GM06990 (cell line): ENCODE measurements around the gene BMPR1B.

ENCODE experiments used
- DNase-seq: peaks from one replicate; pipeline ENCODE4 v3.0.0-alpha.2; 2011; ENCODE audit not compliant: insufficient read length; ENCODE audit errors: extremely low read depth
- H3K27me3 ChIP-seq: replicated peaks from 2 replicates; pipeline ENCODE4 v1.6.0; 2011; ENCODE audit warnings: low read length; ENCODE audit not compliant: control insufficient read depth, insufficient read depth
- H3K36me3 ChIP-seq: 2 replicates; pipeline ENCODE4 v1.5.1; 2011; ENCODE audit warnings: low read length; ENCODE audit not compliant: control insufficient read depth, insufficient read depth
- H3K4me3 ChIP-seq: replicated peaks from 2 replicates; pipeline ENCODE4 v1.5.1; 2011; ENCODE audit warnings: low read depth, mild to moderate bottlenecking, control low read depth, low read length
- CTCF ChIP-seq: IDR thresholded peaks from 2 replicates; pipeline ENCODE4 v1.5.1; 2011; ENCODE audit warnings: low read length, control low read depth, mild to moderate bottlenecking, inconsistent platforms; ENCODE audit not compliant: insufficient read depth, poor library complexity, severe bottlenecking

Gene BMPR1B

GRCh38 chr4:94974773-94975172 lies 217.0 kb downstream of the BMPR1B start:
- Histone ChIP-seq H3K4me3 (no peak overlapping the region), H3K27me3 (no peaks in the 10 kb centered on the region), H3K36me3 (no peaks in the 10 kb centered on the region)
- no peak for TF ChIP-seq CTCF
- no peak for DNase-seq

GRCh38 chr4:94976371-94977011 lies 218.7 kb downstream of the BMPR1B start:
- H3K27me3 ChIP-seq: no peaks in the 10 kb centered on the region
- TF ChIP-seq CTCF: no peak
- no peak overlapping the region for H3K4me3 ChIP-seq
- DNase-seq: no peak
- no peaks in the 10 kb centered on the region for H3K36me3 ChIP-seq

- H3K4me3 ChIP-seq: no peak overlapping the region
- TF ChIP-seq CTCF: no peak
- no peak for DNase-seq
- no peaks in the 10 kb centered on the region for H3K36me3 ChIP-seq
- H3K27me3 ChIP-seq: no peaks in the 10 kb centered on the region
Measured at GRCh38 chr4:94978904-94979303, 221.1 kb downstream of the BMPR1B start.

- no peaks in the 10 kb centered on the region for H3K27me3 ChIP-seq
- TF ChIP-seq CTCF: no peak
- DNase-seq: no peak
- H3K4me3 ChIP-seq: no peak overlapping the region
- H3K36me3 ChIP-seq: no peaks in the 10 kb centered on the region
Measured at GRCh38 chr4:94979621-94980020, 221.9 kb downstream of the BMPR1B start.

- no peak for TF ChIP-seq CTCF
- Histone ChIP-seq H3K36me3 (no peaks in the 10 kb centered on the region), H3K4me3 (no peak overlapping the region), H3K27me3 (no peaks in the 10 kb centered on the region)
- no peak for DNase-seq
Measured at GRCh38 chr4:94995684-94996394, 238.1 kb downstream of the BMPR1B start.
